DMS53 treated with DMSO at 0.1 percent for 48 hours (cell line): ENCODE results near the gene MAML1.

ENCODE experiments used
- DNase-seq: peaks from one replicate; lab custom pipeline; 2025; ENCODE audit not compliant: unreplicated experiment; lab: John Stamatoyannopoulos, UW

Gene MAML1

GRCh38 chr5:179793468-179794139 is 61.0 kb downstream of the MAML1 start, which contains the start of gene LTC4S:
Gene LTC4S (plus strand): TSS chr5:179793986. CDS start chr5:179794081, 95 bp downstream.
- DNase-seq = no peak

DNA sequence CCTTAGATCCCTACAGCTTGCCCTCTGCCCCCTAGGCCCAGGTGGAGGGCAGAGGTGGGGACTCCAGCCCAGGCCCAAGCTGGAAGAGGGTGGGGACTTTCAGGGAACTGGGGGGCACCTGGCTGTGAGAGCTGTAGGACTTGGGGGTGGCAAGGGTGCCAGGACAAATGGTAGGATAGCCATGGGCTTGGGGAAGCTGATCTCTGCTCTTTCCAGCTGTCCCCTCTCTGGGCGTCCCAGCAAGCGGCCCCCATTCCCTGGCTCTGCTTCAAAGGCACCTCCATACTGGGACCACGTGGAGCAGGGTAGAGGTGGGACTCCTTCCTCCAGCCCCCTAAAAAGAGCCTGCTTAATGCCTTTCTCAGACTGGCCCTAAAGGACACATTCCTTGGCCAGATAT is 61.5 kb downstream of the MAML1 start:
- no peak for DNase-seq

GRCh38 chr5:179794575-179794974 is 62.0 kb downstream of the MAML1 start:
- DNase-seq = no peak

- DNase-seq = peak; percentile 94
Measured at GRCh38 chr5:179795049-179795862, 62.6 kb downstream of the MAML1 start.

DNA sequence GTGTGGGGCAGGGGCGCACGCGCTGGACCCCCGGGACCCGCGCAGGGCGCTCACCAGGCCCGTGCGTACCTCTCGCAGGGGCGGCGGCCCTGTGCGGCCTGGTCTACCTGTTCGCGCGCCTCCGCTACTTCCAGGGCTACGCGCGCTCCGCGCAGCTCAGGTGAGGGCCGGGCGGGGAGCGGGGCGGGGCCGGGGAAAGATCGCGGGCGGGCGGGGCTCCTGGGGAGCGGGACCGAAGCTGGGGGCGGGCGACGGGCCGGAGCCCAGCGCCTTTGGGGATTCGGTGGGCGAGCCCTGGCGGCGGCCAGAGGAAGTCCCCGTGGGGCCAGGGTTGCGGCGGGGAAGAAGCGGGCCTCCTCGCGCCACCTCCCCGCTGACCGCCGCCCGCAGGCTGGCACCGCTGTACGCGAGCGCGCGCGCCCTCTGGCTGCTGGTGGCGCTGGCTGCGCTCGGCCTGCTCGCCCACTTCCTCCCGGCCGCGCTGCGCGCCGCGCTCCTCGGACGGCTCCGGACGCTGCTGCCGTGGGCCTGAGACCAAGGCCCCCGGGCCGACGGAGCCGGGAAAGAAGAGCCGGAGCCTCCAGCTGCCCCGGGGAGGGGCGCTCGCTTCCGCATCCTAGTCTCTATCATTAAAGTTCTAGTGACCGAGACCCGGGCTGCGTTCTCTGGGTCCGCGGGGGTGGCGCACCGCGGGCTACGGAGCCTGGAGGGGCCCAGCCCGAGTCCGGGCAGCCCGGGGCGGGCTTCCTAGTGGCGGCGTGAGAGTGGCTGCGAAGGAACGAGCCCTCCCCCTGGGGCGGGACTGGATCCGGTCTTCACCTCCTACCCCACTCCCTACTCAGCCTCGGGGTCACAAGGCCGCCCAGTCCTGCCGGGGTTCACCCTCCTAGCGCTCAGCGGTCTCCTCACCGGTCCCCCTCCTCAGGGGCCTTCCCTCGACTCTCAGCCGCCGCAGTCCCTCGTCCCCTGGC is 63.5 kb downstream of the MAML1 start:
- peak; percentile 79 for DNase-seq

DNA sequence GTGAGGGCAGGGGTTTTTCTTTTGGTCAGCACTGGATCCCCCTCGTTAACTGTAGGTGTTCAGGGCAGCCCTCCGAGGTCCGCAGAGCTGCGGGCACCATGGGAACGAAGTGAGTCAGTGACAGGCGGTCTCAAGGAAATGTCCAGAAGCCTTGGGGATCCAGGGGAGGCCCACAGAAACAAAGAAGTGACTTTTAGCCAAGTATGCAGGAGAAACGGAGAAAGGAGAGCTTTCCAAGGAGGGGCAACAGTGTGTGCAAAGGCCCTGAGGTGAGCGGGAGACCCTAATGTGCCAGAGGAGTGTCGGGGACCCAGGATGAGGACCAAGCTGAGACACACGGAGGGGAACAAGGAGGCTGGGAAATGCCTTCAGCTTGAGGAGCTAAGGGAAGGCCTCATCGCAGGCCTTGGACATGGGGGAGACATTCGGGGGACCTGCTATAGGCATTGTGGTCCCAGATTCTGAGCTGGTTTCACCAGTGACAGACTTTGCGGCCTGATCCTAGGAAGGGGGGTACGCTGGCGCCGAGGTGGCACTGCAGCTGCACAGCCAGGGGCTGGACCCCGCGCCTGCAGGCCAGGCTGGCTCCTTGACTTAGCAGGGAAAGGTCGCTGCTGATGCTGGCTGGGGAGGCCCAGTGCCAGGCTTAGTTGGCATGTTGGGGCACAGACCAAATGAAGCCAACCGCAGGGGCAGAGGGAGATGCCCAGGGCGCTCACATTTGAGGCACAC is 64.4 kb downstream of the MAML1 start:
- DNase-seq = no peak

GRCh38 chr5:179797741-179798140 is 65.1 kb downstream of the MAML1 start:
- no peak for DNase-seq

DNA sequence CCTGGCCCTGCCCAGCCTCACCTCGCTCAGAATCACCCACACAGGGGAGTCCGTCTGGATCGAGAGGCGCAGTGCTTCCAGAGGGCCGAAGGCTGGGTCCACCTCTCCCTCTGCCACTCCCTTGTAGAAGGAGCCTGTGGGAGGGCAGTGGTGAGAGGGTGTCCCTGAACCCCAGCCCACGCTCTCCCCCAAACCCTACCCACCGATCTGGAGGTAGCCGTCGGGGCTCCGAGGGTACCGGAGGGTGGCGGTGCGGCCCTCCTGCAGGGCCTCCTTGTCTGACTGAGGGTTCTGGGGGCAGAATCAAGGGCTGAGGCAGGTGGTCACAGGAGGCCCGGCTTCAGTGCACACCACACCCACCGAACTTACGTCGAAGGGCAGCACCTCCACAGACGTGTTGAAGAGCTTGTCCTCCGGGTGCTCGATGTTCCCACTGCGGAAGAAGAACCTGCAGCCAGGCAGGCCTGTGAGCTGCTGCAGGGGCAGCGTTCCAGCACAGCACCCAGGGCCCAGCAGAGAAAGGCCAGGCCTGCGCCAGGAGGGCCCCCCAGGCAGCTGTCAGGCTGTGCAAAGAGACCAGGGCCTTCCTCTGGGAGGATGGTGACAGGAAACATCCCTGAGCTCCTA is 65.6 kb downstream of the MAML1 start:
- DNase-seq = no peak

DNA sequence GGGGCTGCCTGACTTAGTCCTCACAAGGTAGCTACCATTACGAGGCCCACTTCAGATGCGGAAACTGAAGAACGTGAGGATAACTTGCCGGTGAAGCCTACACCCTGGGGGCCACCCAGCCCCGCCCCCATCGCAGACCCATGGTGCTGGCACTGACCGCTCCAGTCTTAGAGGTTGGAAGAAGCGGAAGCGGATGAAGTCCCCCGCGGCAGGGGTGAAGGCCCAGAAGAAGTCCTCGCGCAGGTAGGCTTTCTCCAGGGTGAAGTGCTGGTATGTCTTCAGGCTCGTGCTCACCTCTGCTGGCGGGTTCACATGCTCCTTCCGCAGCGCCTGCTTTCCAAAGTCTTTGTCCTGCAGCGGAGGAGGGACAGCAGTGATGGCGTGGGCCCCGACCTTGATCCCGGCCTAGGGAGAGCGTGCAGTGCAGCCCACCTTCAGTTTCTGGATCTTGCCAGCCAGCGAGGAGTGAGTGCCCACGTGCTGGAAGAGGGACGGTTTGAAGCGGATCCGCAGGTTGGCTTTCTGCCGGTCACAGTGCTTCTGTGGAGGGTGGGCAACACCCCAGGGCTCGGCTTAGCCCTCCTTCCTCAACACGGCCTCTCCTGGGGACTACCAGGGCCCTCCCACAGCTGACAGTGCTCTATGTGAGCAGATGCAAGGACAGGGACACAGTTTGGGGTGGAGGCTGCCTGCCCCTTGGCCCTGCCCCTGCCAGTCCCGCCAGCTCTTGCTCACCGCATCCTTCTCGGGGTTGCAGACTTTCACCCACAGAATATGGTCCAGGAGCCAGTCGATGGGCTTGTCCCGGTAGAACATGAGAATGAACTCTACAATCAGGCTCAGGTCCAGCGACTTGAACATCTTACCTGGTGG is 66.4 kb downstream of the MAML1 start:
- no peak for DNase-seq

- no peak for DNase-seq
Measured at GRCh38 chr5:179799644-179799973, 67.0 kb downstream of the MAML1 start.

DNA sequence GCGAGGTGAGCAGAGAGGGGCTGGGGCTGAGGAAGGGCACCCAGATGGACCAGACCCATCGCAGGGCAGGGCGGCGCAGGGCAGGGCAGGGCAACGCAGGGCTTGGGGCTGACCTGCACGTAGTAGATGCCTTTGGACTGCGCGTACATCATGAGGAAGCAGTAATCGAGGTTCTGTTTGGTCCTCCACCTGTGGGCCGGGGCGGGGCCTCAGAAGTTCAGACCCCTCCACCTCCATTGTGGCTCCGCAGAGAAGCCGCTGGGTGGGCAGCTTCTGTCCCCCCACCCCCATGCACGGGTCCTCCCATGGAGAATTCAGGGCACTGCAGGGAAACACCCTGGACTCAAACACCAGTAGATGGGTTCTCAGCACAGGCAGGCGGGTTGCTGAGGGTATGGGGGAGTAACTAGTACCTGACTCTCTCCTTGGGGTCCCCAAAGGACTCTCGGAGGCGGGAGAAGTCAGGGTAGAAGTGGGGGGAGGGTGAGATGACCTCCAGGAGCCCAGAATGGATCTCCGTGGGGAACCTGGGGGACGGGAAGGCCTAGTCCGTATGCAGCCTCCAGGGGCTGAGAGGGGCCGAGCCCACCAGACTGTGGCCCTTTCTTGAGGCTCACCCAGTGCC is 67.6 kb downstream of the MAML1 start:
- DNase-seq = no peak

DNA sequence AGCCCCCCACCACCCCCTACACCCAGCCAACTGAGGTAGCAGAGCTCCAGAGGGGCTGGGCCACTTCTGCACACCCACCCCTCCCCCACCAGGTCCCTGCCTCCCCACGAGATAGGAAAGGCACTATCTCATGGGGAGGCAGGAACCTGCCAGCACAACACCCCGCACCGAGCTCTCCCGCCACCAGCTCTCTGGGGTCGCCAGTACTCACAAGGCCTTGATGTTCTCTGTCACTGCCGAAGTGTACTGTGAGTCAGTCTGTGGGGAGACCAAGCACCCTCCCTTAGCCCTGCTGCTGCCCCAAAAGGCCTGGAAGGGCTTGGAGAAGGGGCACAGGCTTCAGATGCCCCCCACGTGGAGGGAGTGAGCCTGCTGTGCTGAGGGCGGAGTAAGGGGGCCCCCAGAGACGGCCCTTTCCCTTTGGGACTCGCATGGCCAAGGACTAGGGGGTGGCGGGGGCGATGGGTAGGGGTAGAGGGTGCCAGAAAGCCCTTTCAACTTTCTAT is 68.1 kb downstream of the MAML1 start:
- no peak for DNase-seq

DNA sequence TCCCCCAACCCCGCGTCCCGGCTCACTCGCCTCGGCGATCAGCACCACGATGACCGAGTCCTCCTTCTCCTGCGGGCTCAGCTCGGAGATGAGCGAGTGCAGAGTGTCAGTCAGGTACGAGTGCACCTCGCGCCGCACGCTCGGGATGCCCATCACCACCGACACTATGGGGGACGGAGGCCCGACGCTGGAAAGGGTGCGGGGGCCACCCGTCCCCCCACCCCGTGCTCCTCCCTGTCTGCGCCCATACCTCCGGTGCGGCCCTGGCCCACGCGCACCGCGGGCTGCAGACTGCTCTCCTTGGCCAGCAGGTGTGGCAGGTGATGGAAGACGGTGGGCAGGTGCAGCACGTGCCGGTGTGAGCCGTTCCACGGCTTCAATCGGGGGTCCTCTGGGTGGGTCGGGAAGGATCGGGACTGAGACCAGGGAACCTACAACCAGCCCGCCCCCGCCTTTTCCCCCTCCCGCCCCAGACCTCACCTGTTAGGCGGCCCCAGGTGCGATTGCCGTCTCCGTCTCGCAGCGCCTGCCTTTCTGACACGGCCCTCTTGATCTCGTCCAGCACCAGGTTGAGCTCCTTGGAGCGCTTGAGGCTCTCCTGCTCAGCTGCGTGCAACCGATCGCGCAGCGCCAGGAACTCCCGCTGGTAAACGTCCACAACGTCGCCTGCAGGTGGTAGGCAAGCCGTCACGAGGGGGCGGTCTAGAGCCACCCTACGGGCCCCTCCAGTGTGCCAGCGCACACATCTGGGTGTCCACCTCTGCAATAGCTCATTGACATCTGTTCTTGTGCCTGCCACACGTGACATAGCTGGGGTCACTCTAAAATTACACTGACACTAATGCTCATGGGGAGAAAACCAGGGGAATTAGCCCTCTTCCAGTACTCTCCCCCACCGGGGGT is 68.9 kb downstream of the MAML1 start:
- DNase-seq = peak; percentile 57

GRCh38 chr5:179802207-179802883 is 69.7 kb downstream of the MAML1 start:
- DNase-seq = no peak

GRCh38 chr5:179802950-179803562 is 70.4 kb downstream of the MAML1 start:
- DNase-seq = no peak

DNA sequence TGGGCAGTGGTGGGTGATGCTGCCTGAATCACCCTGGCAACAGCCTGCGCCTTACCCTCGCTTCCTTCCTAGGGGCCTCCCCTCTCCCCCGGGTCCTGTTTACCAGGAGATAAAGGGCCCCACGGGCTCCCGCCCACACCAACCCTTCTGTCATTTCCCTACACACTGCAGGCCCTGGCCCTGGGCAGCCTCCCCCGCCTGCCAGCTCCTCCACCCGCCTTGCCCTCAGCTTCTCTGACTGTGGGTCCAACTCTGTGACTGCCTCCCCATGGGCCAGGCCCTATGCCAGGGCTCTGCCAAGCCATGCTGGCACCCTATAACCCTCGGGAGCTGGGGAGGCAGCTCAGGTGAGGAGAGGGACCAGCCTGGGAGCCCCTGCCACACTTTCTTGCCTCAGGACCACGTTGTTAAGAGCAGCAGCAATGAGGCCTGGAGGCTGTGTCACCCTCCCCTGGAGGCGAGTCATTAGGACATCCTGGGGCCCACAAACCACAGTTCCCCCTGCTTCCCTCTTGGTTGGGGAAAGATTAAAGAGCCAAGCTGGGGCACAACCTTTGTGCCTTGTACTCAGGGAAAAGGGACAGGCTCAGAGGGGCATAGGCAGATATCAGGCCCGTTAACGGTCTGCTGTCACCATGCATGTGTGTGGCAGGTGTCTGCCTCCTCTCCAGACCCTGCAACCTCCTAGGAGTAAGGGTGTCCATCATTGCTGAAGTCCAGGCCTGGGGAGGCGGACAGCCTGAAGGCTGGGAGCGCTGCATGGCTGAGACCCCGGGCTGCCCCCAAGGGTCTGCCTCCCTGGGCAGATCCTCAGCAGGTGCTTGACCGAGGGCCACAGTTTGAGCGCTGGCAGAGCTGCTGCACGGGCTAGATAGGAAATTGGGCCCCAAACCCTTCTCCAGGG is 71.3 kb downstream of the MAML1 start:
- no peak for DNase-seq
